Cardiac fibroblast (primary cell): Measurements from ENCODE around the gene BTBD8.
"Not testable (repeated sequence)": the region's sequence is repeated elsewhere in the genome, so short reads cannot be mapped to it uniquely, and the experiment has no call there.

Source experiments
- DNase-seq, 2 donors: peaks; one replicate each; pipeline versions ENCODE4 v3.0.0 to v3.0.0-alpha.2; 2010; ENCODE audit warnings: low read depth in 2 of 2
- H3K4me3 ChIP-seq, 2 donors: replicated peaks in 1 of 2; 1 replicate in 1 of 2; 2 replicates in 1 of 2; pipeline ENCODE4 v1.5.1; 2011; ENCODE audit warnings: low read depth in 2 of 2, low read length in 2 of 2, mild to moderate bottlenecking in 2 of 2, moderate library complexity in 1 of 2
- TF ChIP-seq, protein P1 (sequence below): IDR thresholded peaks from one replicate; pipeline ENCODE4 v1.5.1; 2011; ENCODE audit warnings: low read depth, mild to moderate bottlenecking, low read length, inconsistent platforms

Gene BTBD8

GRCh38 chr1:92043621-92044020, 36.5 kb upstream of the BTBD8 start:
- H3K4me3 ChIP-seq = no peak overlapping the region
- TF ChIP-seq, protein P1, sequence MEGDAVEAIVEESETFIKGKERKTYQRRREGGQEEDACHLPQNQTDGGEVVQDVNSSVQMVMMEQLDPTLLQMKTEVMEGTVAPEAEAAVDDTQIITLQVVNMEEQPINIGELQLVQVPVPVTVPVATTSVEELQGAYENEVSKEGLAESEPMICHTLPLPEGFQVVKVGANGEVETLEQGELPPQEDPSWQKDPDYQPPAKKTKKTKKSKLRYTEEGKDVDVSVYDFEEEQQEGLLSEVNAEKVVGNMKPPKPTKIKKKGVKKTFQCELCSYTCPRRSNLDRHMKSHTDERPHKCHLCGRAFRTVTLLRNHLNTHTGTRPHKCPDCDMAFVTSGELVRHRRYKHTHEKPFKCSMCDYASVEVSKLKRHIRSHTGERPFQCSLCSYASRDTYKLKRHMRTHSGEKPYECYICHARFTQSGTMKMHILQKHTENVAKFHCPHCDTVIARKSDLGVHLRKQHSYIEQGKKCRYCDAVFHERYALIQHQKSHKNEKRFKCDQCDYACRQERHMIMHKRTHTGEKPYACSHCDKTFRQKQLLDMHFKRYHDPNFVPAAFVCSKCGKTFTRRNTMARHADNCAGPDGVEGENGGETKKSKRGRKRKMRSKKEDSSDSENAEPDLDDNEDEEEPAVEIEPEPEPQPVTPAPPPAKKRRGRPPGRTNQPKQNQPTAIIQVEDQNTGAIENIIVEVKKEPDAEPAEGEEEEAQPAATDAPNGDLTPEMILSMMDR = no peak
- no peak for DNase-seq

GRCh38 chr1:92045766-92046495, 34.2 kb upstream of the BTBD8 start:
- DNase-seq = no peak
- no peak overlapping the region for H3K4me3 ChIP-seq
- TF ChIP-seq, protein P1 = no peak

DNA sequence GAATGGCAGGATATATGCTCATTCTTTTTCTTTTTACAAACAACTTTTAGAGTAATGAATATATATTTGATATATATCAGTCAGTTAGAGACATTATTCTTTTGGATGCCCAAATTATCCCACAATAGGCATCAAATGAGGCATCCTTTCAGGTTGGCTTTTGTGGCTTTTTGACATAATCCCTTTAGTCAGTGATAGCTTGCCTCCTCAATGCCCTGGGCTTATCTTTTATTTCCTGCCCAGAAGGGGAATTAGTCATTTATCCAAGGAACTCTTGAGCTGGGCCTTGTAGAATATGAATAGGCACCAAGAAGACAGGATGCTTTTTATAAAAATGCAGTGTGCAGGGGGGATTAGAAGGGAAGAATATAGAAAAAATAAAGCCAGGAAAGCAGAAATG, 28.2 kb upstream of the BTBD8 start:
- no peak overlapping the region for H3K4me3 ChIP-seq
- TF ChIP-seq, protein P1 = no peak
- DNase-seq = no peak

DNA sequence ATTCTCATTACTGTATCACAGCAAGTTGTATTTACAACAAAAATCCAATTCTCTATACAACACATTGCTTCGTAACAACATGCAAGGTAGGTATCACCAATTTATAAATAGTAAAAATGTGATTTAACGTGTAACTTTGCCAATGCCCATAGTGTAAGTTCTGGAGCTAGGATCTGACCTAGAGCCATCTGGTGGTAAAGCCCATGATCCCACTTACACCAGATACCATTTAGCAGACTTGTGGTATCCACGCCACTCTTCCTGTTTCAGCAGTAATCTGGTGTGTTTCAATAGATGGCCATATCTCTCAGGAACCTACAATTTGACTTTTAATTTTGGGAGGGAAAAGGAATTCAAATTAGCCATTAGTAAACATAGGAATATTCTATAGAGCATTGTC, 15.1 kb upstream of the BTBD8 start:
- H3K4me3 ChIP-seq = no peak overlapping the region
- no peak for DNase-seq
- TF ChIP-seq, protein P1 = no peak

- no peak for DNase-seq
- no peak overlapping the region for H3K4me3 ChIP-seq
- TF ChIP-seq, protein P1 = no peak
Measured at GRCh38 chr1:92066321-92066720, 13.8 kb upstream of the BTBD8 start.

DNA sequence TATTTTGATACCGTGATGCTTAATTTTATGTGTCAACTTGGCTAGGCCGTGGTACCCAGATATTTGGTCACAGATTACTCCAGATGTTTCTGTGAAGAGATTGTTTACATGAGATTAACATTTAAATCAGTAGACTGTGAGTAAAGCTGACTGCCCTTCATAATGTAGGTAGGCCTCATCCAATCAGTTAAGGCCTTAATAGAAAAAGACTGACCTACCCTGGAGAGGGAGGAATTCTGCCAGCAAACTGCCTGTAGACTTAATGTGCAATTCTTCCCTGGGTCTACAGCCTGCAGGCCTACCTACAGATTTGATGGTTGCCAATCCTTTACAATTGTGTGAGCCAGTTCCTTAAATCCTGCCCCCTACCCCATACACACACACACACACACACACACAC, 9.3 kb upstream of the BTBD8 start:
- TF ChIP-seq, protein P1 = no peak
- DNase-seq = no peak
- no peak overlapping the region for H3K4me3 ChIP-seq

DNA sequence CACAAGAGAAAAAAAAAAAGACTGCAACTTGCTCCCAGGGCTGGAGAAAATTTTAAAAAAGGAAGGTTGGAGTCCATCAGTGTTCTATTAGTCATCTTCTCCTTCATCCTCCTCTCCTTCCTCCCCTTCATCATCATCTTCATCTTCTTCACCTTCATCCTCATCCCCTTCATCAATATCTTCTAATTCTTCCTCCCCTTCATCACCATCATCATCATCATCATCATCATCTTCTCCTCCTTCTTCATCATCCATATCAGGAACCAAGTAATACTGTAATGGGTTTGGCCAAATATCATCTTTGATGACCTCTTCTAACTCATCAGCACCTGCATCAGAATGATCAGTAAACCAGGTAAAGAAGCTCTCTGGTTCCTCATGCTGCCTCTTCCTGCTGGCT, 5.7 kb upstream of the BTBD8 start:
- not testable (repeated sequence) for DNase-seq, H3K4me3 ChIP-seq
